HFFc6 (cell line): ENCODE data around the gene KRT74. TPM values are rescaled to one million over a fixed set of nuclear protein-coding genes. Genes with fewer than 3 reads are reported as not detected.

Experiments used
- DNase-seq: peaks from one replicate; pipeline ENCODE4 v3.0.0-alpha.2; 2018
- H3K27ac Mint-ChIP-seq: 2 replicates; pipeline ENCODE4 v1.8.0; 2020; ENCODE audit warnings: mild to moderate bottlenecking, mixed read lengths
- H3K27me3 Mint-ChIP-seq: 2 replicates; pipeline ENCODE4 v1.8.0; 2021; ENCODE audit warnings: mild to moderate bottlenecking, moderate library complexity, mixed read lengths; ENCODE audit not compliant: insufficient read depth
- H3K36me3 Mint-ChIP-seq: 2 replicates; pipeline ENCODE4 v1.8.0; 2021; ENCODE audit warnings: low read depth, mixed read lengths
- H3K4me1 Mint-ChIP-seq: 2 replicates; pipeline ENCODE4 v1.8.0; 2020; ENCODE audit warnings: low read depth, mixed read lengths
- H3K4me3 Mint-ChIP-seq: 2 replicates; pipeline ENCODE4 v1.8.0; 2020; ENCODE audit warnings: mild to moderate bottlenecking, moderate library complexity, mixed read lengths
- H3K9me3 Mint-ChIP-seq: 2 replicates; pipeline ENCODE4 v1.8.0; 2020; ENCODE audit warnings: mild to moderate bottlenecking, mixed read lengths
- CTCF ChIP-seq: fragments of 200-600 bp; sonication (generic); IDR thresholded peaks from 2 replicates; pipeline ENCODE4 v1.5.0; 2021; ENCODE audit warnings: antibody characterized with exemption, mild to moderate bottlenecking
- total RNA-seq, 6 experiments: library from RNA; stranded (reverse); fragmentation: NEBNext Ultra II Directional; extraction: Animal tissue kit (Norgen Biotek cat#: 25700); gene quantifications; 2 replicates in 1 of 6; 3 replicates in 5 of 6; pipeline ENCODE4 v1.2.3, GENCODE V29; 2021

Gene KRT74
- total RNA-seq, 6 experiments from 2014 or later: not detected

GRCh38 chr12:52517005-52517835 lies 56.4 kb downstream of the KRT74 start:
- H3K4me3 Mint-ChIP-seq: no peak overlapping the region
- peaks cover 48% of the 10 kb centered on the region for H3K27me3 Mint-ChIP-seq
- H3K27ac Mint-ChIP-seq: no peak overlapping the region
- H3K4me1 Mint-ChIP-seq: peaks cover 6% of the 10 kb centered on the region; the same call in 1 of the 2 replicates
- DNase-seq: no peak
- H3K36me3 Mint-ChIP-seq: no peaks in the 10 kb centered on the region
- no peaks in the 10 kb centered on the region for H3K9me3 Mint-ChIP-seq
- TF ChIP-seq CTCF: no peak

GRCh38 chr12:52515927-52516831 lies 57.5 kb downstream of the KRT74 start:
- Mint-ChIP-seq H3K27me3 (peaks cover 48% of the 10 kb centered on the region), H3K27ac (no peak overlapping the region), H3K4me1 (no peaks in the 10 kb centered on the region; the same call in 1 of the 2 replicates), H3K36me3 (no peaks in the 10 kb centered on the region), H3K4me3 (no peak overlapping the region), H3K9me3 (peaks cover 3% of the 10 kb centered on the region)
- no peak for DNase-seq
- no peak for TF ChIP-seq CTCF

Other genes with a start within 250 kb of the KRT74 start
- not detected for gene KRT85, start 206.4 kb downstream of the KRT74 start, total RNA-seq
- not detected for gene KRT84, start 188.2 kb downstream of the KRT74 start, total RNA-seq
- not detected for gene KRT82, start 167.5 kb downstream of the KRT74 start, total RNA-seq
- gene KRT75, start 139.5 kb downstream of the KRT74 start, total RNA-seq: not detected
- not detected for gene KRT6B, start 121.7 kb downstream of the KRT74 start, total RNA-seq
- not detected for gene KRT6C, start 100.0 kb downstream of the KRT74 start, total RNA-seq
- not detected for gene KRT6A, start 80.6 kb downstream of the KRT74 start, total RNA-seq
- not detected for gene KRT5, start 53.4 kb downstream of the KRT74 start, total RNA-seq
- gene KRT71, start 20.7 kb downstream of the KRT74 start, total RNA-seq: not detected
- gene KRT72, start 27.6 kb upstream of the KRT74 start, total RNA-seq: not detected
- gene KRT73, start 44.7 kb upstream of the KRT74 start, total RNA-seq: not detected
- gene KRT2, start 78.4 kb upstream of the KRT74 start, total RNA-seq: not detected
- gene KRT1, start 106.6 kb upstream of the KRT74 start, total RNA-seq: not detected
- gene KRT77, start 129.7 kb upstream of the KRT74 start, total RNA-seq: not detected
- not detected for gene KRT76, start 203.5 kb upstream of the KRT74 start, total RNA-seq
- not detected for gene KRT3, start 222.3 kb upstream of the KRT74 start, total RNA-seq
- gene KRT4, start 240.3 kb upstream of the KRT74 start, total RNA-seq: under 1 TPM in 4 of 6 experiments, not detected in 2; 0.18 to 0.31 (median 0.30) TPM